ENCODE data around the gene MYO7A.
"Not testable (repeated sequence)": the region's sequence is repeated elsewhere in the genome, so short reads cannot be mapped to it uniquely, and the experiment has no call there.

The MYO7A gene

DNA sequence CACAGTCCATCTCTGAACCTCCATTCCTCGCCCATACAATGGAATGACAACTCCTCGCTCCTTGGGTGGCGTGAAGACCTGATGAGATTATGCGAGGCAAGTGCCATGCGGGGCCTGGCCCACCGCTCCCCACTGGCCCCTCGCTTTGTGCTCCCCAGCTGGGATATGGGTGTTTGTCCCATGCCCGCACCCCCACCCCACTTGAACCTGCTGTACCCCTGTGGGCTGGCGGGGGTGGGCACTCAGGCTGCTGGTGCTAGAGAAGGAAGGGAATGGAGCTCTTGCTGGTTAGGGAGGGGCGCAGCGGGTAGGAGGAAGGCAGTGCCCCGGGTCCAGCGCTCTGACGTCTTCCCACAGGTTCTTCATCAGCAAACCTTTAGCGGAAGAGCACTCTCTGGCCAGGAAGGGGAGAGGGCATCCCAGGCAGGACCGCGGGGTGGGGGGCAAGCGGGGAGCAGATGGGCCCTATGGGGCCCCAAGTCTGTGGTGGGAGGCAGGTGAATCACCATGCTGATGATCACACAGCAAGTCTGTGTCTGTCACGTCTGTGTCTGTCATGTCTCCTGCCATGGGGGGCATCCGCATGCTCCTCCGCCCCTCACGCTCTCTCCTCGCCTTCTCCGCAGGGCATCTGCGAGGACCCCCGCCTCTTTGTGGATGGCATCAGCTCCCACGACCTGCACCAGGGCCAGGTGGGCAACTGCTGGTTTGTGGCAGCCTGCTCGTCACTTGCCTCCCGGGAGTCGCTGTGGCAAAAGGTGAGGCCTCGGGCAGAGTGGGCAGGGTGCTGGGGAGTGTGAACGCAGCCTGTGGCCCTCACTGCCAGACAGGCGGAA, 34.8 kb upstream of the MYO7A start:
- DNase-seq, result no peak

DNA sequence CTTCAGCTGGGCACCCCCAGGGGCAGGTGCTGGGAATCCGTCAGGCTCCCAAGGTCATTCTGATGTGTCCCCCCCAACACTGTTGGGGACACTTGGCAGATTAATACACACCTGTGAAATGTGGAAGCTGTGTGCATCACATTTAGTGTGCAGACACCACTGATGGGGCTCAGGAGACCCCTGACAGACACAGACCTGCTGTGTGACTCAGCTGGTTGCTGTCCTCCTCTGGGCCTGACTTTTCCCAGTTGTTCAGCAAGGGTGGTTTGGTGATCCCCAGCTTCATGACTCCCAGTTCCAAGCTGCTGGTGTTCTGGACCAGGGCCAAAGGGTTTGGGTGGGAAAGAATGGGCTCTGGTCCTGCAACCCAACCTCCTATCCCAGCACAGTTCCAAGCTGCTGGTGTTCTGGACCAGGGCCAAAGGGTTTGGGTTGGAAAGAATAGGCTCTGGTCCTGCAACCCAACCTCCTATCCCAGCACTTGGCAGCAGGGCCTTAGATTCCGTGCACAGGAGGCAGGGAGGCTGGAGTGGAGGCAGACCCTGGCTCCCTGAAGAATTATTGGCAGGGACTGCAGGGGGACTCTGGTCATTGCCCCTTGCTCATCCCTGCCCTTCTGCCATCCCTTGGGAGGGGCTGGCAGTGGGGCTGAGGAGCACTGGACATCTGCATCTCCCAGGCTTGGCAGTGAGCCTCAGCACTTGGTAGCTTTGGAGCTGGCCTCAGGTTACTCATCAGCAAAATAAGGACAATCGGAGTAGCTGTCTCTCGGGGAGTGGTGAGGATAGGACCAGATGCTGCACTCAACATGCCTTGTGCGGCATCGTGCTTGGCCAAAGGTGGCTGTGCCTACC, 33.8 kb upstream of the MYO7A start:
- no peak for DNase-seq

DNA sequence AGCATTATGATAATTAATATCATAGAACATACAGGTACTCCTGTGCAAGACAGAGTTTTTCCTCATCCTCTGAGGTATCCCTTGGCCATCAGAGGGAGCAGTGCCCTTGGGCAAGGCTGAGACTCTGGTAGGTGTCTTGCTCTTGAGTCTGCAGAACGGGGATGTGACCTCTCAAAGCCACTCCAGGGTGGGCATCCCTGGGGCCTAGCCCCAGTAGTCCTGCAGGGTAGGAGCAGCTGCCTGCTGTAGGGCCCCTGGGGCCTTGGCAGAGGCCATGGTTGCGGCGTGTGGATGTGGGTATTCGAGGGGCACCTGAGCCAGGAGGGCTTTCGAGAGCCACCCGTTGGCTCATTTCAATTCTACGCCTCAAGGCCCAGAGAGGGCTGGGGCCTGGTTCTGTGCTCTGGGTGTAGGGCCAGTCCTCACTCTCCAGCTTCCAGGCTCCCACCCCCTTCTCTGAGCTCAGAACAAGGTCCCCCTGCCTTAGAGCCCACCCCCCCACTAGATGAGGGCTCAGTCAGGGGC, 33.1 kb upstream of the MYO7A start:
- DNase-seq, result no peak

DNA sequence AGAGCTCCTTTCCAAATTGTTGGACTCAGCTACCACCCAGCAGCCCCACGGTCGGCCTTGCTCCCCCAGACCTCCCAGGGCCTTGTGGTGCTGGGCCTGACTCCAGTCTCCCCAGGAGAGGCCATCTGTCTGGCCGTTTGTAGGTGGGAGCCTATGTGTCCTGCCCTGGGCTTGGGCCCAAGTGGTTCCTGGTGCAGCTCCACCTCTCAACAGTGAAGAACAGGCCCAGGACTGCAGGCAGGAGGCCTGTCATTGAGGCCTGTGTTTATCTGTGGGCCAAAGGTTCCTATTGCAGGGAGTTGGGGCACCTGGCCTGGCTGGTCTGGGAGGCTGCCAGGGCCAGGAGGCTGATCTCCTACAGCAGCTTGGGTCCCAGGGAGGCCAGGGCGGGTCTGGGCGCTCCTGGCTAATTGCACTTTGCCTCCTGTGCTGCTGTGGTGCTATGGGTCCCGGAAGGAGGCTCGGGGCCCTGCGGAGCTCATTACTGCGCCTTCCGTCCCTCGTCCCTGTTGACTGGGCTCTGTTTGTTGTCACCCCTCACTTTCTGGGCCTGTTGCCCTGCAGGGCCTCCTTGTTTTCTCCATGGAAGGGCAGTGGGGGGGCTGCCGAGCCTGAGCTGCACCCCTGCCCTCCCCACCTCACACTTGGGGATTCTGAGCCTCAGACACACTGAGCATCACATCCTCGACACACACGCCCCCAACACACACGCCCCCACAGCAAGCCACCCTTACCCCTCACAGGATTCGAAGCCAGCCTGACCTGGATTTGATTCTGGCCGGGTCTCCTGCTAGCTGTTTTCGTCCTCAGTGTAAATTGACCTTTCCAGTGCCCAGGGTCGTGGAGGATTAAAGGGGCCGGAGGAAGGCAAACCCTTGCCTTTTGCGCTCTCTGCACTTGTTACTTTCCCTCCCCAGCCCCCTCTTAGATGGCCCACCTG, 32.2 kb upstream of the MYO7A start:
- DNase-seq, result no peak

DNA sequence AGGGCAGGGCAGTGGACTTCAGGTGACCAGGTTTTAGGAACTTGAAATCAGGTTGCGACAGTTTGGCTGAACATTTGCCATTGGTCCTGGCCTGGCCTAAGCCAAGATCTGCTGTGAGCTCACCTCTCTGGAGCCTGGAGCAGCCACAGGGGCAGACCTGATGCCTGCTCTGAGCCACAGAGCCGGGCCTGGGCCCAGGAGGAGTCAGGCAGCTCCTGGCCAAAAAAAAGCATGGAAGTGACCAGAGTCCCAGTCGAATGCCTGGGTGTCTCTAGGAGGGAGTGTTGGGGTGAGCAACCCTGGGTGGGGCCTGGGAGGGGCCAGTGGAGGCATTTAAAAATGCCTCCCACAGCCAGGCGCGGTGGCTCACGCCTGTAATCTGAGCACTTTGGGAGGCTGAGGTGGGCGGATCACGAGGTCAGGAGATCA, 31.4 kb upstream of the MYO7A start:
- DNase-seq, result no peak

GRCh38 chr11:77097180-77097579, 30.9 kb upstream of the MYO7A start:
- not testable (repeated sequence) for DNase-seq

DNA sequence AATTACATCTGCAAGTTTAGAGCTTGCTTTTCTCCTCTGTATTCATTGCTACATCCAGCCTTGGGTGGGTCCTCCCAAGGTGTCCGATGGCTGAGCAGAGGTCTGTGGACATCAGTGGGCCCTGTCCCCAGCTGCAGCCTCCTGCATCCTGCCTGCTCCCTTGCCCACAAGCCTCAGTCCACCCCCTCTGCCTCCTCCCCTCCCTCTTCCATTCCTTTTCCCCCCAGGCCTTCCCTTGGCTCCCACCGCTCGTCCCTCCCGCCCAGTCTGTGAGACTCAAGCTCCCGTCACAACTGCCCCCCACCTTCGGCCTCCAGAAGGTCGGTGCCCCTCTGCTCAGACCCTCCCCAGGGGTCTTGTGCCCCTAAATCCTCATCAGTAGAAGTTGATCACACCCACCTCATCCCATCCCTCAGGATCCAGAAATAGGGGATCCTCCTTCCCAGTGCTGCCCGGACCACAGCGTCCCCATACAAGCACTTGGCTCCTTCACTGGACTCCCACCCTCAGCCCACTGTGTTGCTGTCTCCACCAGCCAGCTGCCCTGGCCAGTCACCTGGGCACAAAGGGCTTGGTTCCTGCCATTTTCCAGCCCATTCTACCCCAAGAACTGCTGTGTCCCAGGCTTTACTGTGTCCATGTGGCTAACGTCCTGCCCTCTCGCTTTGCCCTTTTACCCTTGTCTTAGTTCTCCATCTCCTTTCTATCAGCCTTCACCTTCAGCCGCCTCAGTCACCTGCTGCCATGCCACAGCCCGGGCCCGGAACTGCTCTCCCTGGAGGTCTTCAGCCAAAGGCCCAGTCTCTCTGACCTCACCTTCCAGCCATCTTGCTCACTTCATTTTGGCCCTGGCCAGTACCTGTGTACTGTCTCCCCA, 27.6 kb upstream of the MYO7A start:
- no peak for DNase-seq

DNA sequence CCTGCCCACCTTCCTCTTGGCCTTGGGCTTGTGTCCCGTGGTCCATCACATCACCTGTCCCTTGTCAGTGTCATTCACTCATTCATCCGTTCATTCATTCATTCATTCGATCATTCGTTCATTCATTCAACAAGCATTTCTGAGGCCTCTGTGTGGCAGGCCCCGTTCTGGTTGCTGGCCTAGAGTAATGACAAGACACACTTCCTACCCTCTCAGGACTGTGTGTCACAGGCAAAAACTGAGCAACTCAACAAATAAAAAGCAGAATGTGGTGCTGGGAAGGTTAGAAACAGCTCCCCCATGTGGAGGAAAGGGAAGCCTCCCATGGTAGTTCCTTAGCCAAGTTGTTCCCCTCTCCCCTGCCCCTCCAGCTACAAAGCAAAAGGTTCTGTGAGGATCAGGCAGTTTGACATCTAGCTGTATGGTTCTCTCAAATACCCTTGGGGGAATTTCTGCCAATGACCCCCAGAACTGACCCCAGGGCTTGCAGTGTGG, 27.0 kb upstream of the MYO7A start:
- DNase-seq, result no peak

- DNase-seq, result peak; percentile 74
Measured at GRCh38 chr11:77102246-77103210, 25.5 kb upstream of the MYO7A start, which contains the start of gene OMP. Gene OMP (plus strand): TSS chr11:77102840. CDS start chr11:77102840, 0 bp downstream.

DNA sequence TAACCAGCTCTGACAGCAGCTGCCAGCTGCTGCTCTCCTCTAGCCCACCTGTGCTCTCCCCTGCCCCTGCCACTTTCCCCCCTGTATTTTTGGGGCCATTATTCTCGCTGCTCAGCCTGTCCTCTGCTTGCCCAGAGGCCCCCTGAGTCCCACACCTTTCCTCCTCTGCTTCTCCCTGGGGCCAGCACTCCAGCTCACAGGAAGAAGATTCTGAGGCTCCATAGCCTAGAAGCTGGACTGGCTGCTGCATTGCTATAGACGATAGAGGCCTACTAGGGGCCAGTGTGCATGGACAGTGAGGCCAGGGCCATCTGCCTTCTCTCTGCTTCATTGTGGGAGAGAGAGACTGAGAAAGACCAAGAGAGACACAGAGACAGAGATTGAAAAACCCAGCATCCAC, 24.7 kb upstream of the MYO7A start:
- DNase-seq, result no peak

DNA sequence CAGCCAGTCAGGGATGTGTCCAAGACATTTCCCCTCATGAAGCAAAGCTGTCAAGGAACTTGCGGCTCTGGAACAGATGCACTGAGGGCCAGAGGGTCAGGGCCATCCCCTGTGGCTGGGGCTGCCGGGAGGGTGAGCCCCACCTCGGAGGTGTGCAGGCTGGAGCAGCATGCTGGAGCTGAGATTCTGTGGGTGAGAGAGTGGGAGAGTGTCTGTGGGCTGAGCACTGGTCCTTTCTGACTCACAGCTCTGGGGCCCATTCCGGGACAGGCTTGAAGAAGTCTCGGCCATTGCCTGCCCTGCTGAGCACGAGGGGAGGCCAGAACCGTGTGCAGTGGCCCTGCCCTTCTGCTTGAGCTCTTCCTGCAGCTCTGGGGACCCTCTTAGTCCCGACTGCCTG, 23.3 kb upstream of the MYO7A start:
- no peak for DNase-seq

- no peak for DNase-seq
Measured at GRCh38 chr11:77106321-77106720, 21.7 kb upstream of the MYO7A start.

DNA sequence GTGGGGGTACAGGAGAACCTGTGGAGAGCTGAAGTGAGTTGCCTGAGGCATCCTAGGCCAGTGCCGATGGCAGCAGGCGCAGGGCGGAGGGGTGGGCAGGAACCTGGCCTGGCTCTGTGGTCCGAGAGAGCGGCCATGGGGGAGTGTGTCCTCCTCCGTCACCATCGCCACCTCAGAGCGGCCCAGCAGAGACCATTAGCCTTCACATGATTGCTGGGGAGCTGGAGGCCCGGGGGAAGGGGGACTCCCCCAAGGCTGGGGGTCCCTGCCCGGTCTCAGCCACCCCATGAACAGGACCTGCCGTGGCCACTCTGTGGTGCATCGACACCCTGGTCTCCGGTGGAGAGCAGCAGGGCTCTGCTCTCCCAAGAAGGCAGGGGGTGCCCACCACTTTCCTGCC, 21.3 kb upstream of the MYO7A start:
- DNase-seq, result no peak

- no peak for DNase-seq
Measured at GRCh38 chr11:77107950-77108349, 20.1 kb upstream of the MYO7A start.

GRCh38 chr11:77108436-77108835, 19.6 kb upstream of the MYO7A start:
- DNase-seq, result no peak

- peak; percentile 84 for DNase-seq
Measured at GRCh38 chr11:77109236-77110019, 18.6 kb upstream of the MYO7A start.

DNA sequence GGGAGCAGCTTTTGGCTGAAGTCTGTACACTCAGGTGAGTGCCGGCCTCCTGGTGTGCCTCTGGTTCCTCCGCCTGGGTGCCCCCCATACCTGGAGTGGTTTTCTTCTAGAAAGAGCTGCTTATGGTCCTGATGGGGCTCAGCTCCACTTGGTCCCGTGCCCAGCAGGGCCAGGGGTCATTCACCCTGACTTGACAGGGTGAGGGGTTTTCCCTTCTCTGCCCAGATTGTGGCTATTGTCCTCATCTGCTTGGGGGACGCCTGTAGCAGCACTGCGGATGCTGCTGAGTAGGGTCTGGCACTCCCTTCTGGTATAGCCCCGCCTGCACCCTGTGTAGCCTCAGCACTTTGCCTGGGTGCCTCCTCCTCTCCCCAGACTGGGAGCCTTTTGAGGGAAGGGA, 17.2 kb upstream of the MYO7A start:
- no peak for DNase-seq

DNA sequence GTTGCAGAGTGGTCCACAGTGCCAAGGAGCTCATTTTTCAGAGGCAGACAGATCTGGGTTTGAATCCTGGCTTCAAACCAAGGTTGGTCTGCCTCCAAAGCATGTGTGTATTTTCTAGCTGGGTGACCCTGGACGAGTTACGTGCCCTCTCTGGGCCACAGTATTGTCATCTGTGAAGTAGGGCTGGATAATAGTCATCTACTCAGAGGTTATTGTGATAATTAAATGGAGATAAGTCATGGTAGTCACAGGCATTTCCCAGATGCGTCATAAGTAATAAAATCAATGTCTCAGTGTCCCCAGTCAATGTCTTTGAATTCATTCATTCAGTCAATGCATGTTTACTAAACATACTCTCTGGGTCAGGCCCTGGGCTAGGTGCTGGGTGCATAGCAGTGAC, 16.8 kb upstream of the MYO7A start:
- no peak for DNase-seq

GRCh38 chr11:77111946-77112345, 16.1 kb upstream of the MYO7A start:
- no peak for DNase-seq

Data from NCI-H1436 (cell line).